Measurements from ENCODE around the gene RTN4R.
"Not testable (repeated sequence)": the region's sequence is repeated elsewhere in the genome, so short reads cannot be mapped to it uniquely, and the experiment has no call there.

Gene RTN4R

GRCh38 chr22:20274374-20274773 lies 6.3 kb upstream of the RTN4R start:
- not testable (repeated sequence) for FAIRE-seq; DNase-seq (ENCODE audit: extremely low spot score, insufficient read length, low read depth)

GRCh38 chr22:20273758-20274181 lies 5.7 kb upstream of the RTN4R start:
- FAIRE-seq (no peak), DNase-seq (ENCODE audit: extremely low spot score, insufficient read length, low read depth) (no peak)

DNA sequence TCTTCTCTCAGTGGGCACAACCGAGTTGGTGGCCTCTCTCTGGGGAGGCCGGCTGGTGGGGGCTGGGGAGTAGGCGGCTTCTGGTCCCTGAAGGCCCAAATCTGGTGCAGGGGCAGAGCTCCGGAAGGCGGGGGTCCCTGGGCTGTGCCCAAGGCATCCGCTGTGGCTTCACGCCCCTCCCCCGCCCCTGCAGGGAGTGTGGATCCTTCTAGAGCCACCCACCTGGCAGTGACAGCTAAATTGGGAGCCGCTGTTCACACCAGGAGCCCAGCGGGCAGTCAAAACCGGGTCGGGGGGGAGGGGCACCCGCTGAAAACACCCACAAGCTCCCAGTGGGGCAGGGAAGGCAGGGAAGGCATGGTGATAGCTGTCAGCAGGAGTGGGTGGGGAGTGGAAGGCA lies 4.6 kb upstream of the RTN4R start:
- no peak for DNase-seq (ENCODE audit: extremely low spot score, insufficient read length, low read depth)
- FAIRE-seq = no peak

- FAIRE-seq = no peak
- no peak for DNase-seq (ENCODE audit: extremely low spot score, insufficient read length, low read depth)
Measured at GRCh38 chr22:20272174-20272573, 4.1 kb upstream of the RTN4R start.

- FAIRE-seq (no peak), DNase-seq (ENCODE audit: extremely low spot score, insufficient read length, low read depth) (no peak)
Measured at GRCh38 chr22:20271114-20271994, 3.2 kb upstream of the RTN4R start.

GRCh38 chr22:20270190-20271113 lies 2.3 kb upstream of the RTN4R start:
- DNase-seq (ENCODE audit: extremely low spot score, insufficient read length, low read depth); FAIRE-seq: not testable (repeated sequence)

GRCh38 chr22:20269673-20270072 lies 1.6 kb upstream of the RTN4R start:
- not testable (repeated sequence) for FAIRE-seq

DNA sequence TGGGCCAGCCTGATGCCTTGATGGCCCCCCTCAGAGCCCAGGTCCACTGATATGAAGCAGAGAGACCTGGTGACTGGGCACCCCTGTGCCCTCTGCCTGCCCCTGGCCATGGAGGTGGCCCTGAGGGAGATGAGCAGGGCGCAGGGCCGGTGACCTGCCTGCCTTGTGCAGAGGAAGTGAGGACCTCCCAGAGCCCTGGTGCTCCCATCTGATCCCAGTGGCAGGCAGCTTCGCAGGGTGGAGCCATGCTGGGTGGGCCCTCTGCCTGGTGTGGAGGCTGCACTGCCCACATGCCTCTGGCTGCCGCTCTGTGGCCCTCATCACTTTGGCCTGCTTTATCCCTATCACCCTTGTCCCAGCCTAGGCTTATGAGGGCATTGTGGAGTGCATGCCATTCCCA lies 1.1 kb upstream of the RTN4R start:
- DNase-seq (ENCODE audit: extremely low spot score, insufficient read length, low read depth); FAIRE-seq: not testable (repeated sequence)

More at GRCh38 chr22:20269673-20270072, 1.6 kb upstream of the RTN4R start:
- not testable (repeated sequence) for DNase-seq (ENCODE audit: extremely low spot score, insufficient read length, low read depth)

DNA sequence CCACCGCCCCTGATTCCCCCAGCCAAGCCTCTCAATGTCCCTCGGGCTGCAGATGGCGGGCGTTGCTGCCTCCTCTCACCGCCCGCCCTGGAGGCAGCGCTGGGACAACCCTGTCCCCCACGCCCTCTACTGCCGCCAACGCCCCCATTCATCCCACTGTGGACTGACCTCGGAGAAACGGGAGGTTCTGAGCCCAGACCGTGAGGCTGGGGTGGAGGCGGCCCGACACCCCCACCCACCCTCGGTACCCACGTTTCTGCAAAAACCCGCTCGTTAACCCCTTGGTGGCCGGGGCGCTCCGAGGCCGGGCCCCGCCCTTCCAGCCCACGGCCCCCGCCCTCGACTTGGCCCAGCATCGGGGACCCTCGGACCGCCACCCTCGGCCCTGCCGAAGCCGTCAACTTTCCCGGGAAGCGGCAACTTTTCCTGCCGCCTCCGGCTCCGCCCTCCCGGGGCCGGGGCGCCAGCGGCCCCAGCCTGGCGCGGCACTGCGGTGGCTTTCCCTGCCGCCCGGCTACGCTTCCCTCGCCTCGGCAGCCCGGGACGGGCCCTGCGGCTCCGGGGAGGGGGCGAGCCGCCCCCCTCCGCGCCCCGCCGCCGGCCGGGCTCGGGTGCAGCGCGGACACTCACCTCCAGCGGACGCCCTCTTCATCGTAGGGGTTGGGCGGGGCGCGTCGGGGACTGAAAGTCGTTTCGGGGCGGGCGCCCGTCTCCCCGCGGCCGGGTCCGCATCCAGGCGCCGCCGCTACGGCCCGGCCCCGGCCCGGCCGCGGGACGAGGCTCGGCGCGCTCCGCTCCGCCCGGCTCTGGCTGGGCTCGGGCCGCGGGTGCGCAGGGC lies 458 bp downstream of the RTN4R start:
- no peak for FAIRE-seq
- DNase-seq (ENCODE audit: extremely low spot score, insufficient read length, low read depth) = no peak

DNA sequence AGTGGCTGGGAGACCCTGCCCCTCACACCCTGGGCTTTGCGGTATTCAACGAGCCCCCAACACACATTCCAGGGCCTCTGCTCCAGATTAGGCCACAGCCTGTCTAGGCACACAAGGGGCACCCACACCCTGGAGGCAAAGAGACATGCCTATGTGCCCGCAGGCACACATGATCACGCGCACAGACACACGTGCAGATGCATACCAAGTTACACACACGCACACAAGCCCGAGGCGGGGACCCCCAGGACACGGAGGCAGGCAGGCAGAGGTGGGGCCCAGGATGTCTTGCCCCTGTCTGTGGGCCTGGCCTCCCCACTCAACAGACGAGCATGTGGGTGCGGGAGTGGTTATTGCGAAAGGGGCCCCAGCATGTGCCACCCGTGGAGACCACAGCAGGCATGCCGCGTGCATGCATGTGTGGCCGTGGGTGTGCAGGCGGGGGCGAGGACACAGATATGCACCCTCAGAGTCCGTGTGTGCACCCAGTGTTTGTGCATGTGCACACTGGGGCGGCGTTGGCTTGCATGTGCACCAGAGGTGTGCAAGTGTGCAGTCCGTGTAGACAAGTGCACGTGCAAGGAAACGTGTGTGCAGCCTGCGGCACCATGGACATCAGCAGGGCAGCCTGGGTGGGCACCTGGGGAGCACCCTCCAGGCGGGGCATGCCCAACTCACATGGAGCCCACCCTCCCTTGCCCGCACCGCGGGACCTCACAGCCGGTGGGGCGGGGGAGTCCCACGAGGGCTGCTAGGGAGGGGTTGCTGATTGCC lies 1.3 kb downstream of the RTN4R start:
- DNase-seq (ENCODE audit: extremely low spot score, insufficient read length, low read depth); FAIRE-seq: not testable (repeated sequence)

DNA sequence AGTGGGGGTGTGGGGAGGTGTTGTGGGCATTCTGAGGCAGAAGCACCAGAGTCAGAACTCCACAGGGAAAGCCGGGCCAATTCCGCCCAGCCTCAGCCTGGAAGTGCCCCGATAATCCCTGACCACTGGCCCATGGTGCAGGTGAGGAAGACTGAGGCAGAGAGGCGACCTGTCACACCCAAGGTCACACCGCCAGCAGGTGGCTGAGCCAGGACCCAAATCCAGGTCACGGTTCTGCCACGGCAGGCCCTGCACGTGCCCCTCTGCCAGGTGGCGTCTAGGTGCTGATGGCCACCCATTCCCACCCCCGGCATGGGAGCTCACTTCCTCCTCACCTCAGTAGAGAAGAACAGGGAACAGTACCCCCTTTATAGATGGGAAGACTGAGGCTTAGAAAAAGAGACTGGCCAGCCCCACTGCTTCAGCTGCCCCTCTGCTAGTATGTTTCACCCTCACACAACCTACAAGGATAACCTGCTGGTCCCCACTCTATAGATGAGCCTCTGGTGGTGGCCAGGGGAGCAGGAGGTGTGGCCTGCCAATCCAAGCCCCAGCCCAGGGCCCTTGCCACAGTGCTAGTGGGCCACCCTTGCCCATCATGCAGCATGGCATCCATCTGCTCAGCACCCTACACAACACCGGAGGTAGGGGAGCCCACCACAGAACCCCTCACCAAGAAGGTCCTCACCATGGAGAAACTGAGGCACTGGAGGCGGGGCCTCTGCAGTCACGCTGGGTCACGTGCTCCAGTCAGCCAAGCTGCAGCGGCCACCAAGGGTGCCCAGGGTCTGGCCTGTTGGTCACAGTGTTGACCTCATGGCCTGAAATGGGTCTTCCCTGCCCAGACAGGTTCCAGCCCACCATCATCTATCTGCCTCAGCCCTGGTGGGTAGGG lies 2.1 kb downstream of the RTN4R start:
- FAIRE-seq = not testable (repeated sequence)

GRCh38 chr22:20264614-20265452 lies 3.3 kb downstream of the RTN4R start:
- FAIRE-seq (no peak), DNase-seq (ENCODE audit: extremely low spot score, insufficient read length, low read depth) (no peak)

More for the DNA sequence above, 2.1 kb downstream of the RTN4R start:
- not testable (repeated sequence) for DNase-seq (ENCODE audit: extremely low spot score, insufficient read length, low read depth)

GRCh38 chr22:20263404-20264281 lies 4.5 kb downstream of the RTN4R start:
- FAIRE-seq; DNase-seq (ENCODE audit: extremely low spot score, insufficient read length, low read depth): not testable (repeated sequence)

DNA sequence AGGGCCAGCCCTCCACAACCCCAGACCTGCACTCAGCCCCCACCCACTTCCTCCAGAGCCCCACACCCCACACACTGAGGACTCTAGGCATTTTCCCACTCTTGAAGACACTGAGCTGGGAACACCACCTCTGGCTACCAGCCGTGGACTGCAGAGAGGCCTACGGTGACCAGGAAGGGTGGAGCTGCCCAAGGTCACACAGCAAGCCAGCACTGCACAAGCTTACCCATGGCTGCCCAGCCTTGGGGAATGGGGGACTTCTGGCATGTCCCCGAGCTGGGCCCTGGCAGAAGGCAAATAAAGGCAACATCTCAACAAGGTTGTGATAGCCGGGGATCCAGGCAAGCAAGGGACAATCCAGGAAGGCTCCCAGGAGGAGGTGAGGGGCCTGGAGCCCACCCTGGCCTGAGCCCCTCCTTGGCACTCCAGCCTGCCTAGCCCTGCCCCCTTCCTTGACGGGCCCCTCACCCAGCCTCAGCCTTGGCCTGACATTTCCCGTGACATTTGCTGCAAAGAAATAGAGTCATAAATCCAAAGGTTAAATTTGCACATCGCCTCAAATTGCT lies 5.5 kb downstream of the RTN4R start:
- FAIRE-seq (no peak), DNase-seq (ENCODE audit: extremely low spot score, insufficient read length, low read depth) (no peak)

DNA sequence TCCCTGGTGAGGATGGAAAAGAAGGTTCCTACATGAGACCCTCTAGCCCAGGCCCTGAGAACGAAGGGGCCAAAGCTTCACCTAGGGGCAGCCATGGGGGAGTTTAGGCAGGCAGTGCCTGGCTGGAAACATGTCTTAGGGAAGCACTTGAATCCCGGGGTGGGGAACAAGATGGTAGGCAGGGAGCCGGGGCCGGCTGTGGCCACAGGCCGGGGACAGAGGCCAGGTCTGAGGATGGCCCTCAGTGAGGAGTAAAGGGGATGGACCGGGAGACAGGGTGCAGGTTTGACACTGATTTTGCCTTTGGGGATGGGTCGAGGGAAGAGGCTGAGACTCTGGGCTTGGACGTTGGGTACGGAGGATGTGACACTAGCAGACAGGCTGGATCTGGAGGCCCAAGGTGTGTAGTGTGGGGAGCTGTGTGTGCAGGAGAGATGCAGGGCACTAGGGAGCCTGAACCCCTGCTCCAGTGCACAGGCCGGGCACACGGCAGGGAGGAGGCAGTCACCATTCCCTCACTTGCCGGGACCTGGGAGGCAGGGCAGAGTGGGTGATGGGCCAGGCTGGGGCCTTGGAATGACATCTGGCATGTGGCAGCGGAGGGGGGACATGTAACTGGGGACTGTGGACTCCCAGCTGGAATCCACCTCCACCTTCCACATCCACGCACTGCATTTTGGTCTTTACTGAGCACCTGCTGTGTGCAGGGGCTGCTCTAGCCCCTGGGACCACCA lies 6.1 kb downstream of the RTN4R start:
- FAIRE-seq (no peak), DNase-seq (ENCODE audit: extremely low spot score, insufficient read length, low read depth) (no peak)
